ENCODE results near the gene SYT8. TPM values are rescaled to one million over a fixed set of nuclear protein-coding genes. Genes with fewer than 3 reads are reported as not detected.

Gene SYT8
- total RNA-seq, 1 donor from 2014 or later, result not detected

DNA sequence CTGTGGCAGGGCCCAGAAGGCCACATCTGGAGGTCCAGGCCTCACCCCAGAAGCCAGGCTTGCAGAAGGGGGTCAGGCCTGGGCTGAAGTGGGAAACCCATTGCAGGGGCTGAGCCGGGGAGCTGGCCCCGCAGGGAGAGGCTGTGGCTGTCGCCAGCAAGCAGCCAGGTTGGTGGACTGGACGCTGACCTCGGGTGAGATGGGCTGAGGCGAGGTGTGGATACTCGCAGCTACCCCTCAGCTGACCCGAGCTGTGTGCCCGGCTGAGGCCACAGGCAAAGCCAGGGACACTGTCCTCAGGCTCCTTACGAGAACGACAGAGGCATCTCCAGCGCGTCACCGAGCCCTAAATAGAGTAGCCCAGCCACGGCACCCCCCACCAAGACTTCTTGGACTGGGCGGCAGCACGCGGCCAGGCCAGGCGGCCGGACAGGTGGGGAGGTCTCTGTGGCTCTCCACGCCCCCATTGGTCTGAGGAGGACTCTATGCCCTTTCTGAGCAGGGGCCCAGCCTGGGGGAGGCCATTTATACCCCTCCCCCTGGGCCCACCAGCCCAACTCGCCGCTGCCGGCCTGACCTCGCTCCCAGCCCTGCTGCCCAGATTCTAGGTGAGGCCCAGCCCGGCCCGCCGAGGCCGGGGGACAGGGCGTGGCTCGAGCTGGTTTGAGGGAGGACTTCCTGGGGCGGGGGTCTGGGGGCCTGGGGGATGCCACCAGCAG, 3.8 kb downstream of the SYT8 start, which contains the start of gene TNNI2:
Gene TNNI2 (plus strand): TSS at position 556 of the 719 bp plus-strand sequence. CDS start 716 bp downstream, outside the sequence.
- no peak within 1 kb of the TSS for H3K4me3 Mint-ChIP-seq
- Histone ChIP-seq H3K9ac (no peak within 1 kb of the TSS), H3K27me3 (no peaks in the 10 kb centered on the region), H3K4me2 (no peak within 1 kb of the TSS), H3K4me3 (no peak within 1 kb of the TSS), H3F3A (ENCODE audit: low read depth) (no peaks in the 10 kb centered on the region), H3K4me1 (peaks cover 5% of the 10 kb centered on the region), H2AFZ (replicated peaks) (peak within 1 kb of the TSS; percentile 72), H4K20me1 (ENCODE audit: low read depth) (no peaks in the 10 kb centered on the region), H3K9me3 (ENCODE audit: low read depth) (no peaks in the 10 kb centered on the region), H3K27ac (no peak within 1 kb of the TSS), H3K79me2 (ENCODE audit: low read depth) (no peaks in the 10 kb centered on the region), H3K36me3 (no peaks in the 10 kb centered on the region)
- DNase-seq (ENCODE audit: low spot score), result no peak
- H3K4me1 Mint-ChIP-seq, result peaks cover 5% of the 10 kb centered on the region
- H3K27ac Mint-ChIP-seq, result no peak within 1 kb of the TSS
- no peaks in the 10 kb centered on the region for H3K9me3 Mint-ChIP-seq
- H3K36me3 Mint-ChIP-seq, result no peaks in the 10 kb centered on the region
- no peak for TF ChIP-seq EZH2phosphoT487 (IDR thresholded peaks at IDR 0.05)
- no peak for TF ChIP-seq EZH2 (IDR thresholded peaks at IDR 0.05)
- TF ChIP-seq, protein P1, sequence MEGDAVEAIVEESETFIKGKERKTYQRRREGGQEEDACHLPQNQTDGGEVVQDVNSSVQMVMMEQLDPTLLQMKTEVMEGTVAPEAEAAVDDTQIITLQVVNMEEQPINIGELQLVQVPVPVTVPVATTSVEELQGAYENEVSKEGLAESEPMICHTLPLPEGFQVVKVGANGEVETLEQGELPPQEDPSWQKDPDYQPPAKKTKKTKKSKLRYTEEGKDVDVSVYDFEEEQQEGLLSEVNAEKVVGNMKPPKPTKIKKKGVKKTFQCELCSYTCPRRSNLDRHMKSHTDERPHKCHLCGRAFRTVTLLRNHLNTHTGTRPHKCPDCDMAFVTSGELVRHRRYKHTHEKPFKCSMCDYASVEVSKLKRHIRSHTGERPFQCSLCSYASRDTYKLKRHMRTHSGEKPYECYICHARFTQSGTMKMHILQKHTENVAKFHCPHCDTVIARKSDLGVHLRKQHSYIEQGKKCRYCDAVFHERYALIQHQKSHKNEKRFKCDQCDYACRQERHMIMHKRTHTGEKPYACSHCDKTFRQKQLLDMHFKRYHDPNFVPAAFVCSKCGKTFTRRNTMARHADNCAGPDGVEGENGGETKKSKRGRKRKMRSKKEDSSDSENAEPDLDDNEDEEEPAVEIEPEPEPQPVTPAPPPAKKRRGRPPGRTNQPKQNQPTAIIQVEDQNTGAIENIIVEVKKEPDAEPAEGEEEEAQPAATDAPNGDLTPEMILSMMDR (IDR thresholded peaks at IDR 0.05), result no peak
- peaks cover 2% of the 10 kb centered on the region for H3K27me3 Mint-ChIP-seq (ENCODE audit: insufficient read depth, low read depth)

DNA sequence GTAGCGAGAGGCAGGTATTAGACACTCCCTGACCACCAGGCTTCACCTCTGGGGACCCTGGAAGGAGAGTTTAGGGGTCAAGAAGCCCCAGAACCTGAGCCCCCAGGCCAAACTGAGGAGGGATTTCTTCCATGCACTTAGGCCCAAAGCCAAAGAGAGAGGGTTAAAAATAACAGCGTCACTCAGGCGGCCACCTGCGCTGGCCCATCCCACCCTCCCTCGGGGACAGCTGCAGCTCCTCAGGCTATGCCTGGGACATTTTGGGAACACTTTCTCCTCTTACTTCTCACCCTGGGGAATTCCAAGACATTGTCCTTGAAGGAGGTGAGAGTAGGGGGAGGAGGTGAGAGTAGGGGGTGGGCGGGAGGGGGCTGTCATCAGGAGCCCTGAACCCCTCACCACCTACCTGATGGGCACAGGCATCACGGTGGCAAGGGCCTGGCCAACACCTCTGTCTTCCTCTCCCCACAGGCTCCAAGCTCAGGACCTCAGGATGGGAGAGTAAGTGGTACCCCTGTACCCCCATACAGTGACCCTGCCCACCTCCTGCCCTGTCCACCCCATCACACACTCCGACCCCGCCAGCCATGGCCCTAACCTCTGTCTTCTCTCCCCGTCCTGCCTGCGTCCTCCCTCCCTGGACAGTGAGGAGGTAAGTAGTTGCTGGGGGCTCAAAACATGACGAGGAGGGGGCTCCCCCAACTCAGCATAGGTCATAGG, 4.6 kb downstream of the SYT8 start:
- TF ChIP-seq EZH2 (IDR thresholded peaks at IDR 0.05) (no peak), EZH2phosphoT487 (IDR thresholded peaks at IDR 0.05) (no peak)
- TF ChIP-seq, protein P1 (IDR thresholded peaks at IDR 0.05), result no peak
- Histone ChIP-seq H3K4me2 (no peak overlapping the region), H3K79me2 (ENCODE audit: low read depth) (no peaks in the 10 kb centered on the region), H3K4me1 (peaks cover 5% of the 10 kb centered on the region), H3K36me3 (no peaks in the 10 kb centered on the region), H4K20me1 (ENCODE audit: low read depth) (no peaks in the 10 kb centered on the region), H3K27ac (no peak overlapping the region), H3K9ac (no peak overlapping the region), H3K4me3 (no peak overlapping the region), H3K27me3 (no peaks in the 10 kb centered on the region), H3F3A (ENCODE audit: low read depth) (no peaks in the 10 kb centered on the region), H3K9me3 (ENCODE audit: low read depth) (no peaks in the 10 kb centered on the region), H2AFZ (replicated peaks) (no peak overlapping the region)
- Mint-ChIP-seq H3K9me3 (no peaks in the 10 kb centered on the region), H3K4me3 (no peak overlapping the region), H3K27ac (no peak overlapping the region), H3K27me3 (ENCODE audit: insufficient read depth, low read depth) (peaks cover 2% of the 10 kb centered on the region), H3K36me3 (no peaks in the 10 kb centered on the region), H3K4me1 (peaks cover 5% of the 10 kb centered on the region)
- DNase-seq (ENCODE audit: low spot score), result no peak

DNA sequence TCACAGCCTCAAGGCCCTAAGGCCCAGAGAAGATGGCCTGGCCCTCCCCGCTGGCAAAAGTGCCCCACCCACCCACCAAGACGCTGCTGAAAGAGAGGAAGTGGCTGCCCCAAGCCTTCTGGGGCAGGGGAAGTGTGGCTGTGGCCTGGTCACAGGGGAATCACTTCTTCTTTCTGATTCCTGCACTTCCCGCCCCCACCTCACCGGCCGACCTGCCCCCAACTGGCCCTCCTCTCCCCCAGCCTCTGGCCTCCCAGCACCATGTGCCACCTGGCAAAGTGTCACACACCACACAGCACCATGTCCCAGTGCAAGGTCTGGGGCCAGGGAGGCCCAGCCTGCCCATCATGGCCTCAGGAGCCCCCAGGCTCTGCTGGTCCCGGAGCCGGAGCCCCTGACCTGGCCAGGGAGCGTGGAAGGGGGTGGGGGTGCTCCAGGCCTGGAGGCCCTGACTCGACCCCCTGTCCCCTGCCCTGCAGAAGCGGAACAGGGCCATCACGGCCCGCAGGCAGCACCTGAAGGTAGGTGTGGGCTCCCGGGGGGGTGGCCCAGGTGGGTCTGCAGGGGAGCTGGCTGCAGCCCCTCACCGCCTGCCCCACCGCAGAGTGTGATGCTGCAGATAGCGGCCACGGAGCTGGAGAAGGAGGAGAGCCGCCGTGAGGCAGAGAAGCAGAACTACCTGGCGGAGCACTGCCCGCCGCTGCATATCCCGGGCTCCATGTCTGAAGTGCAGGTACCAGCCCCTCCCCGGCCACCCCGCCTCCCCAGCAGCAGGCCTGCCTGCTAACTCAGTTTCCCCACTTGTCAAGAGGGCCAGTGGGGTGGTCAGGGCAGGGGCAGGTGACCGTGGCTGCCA, 5.4 kb downstream of the SYT8 start:
- no peak overlapping the region for H3K27ac Mint-ChIP-seq
- no peak for DNase-seq (ENCODE audit: low spot score)
- TF ChIP-seq EZH2 (IDR thresholded peaks at IDR 0.05) (no peak), EZH2phosphoT487 (IDR thresholded peaks at IDR 0.05) (no peak)
- TF ChIP-seq, protein P1 (IDR thresholded peaks at IDR 0.05), result no peak

More for the DNA sequence above, 5.4 kb downstream of the SYT8 start:
- H3K4me3 Mint-ChIP-seq, result no peak overlapping the region
- Histone ChIP-seq H3K9ac (no peak overlapping the region), H3K4me2 (no peak overlapping the region), H3K27ac (no peak overlapping the region), H2AFZ (replicated peaks) (no peak overlapping the region), H3K36me3 (no peaks in the 10 kb centered on the region), H3K9me3 (ENCODE audit: low read depth) (no peaks in the 10 kb centered on the region), H3K79me2 (ENCODE audit: low read depth) (no peaks in the 10 kb centered on the region), H3K27me3 (no peaks in the 10 kb centered on the region), H3K4me1 (peaks cover 5% of the 10 kb centered on the region), H3F3A (ENCODE audit: low read depth) (no peaks in the 10 kb centered on the region), H4K20me1 (ENCODE audit: low read depth) (no peaks in the 10 kb centered on the region), H3K4me3 (no peak overlapping the region)
- H3K36me3 Mint-ChIP-seq, result no peaks in the 10 kb centered on the region
- H3K27me3 Mint-ChIP-seq (ENCODE audit: insufficient read depth, low read depth), result no peaks in the 10 kb centered on the region
- no peaks in the 10 kb centered on the region for H3K9me3 Mint-ChIP-seq
- peaks cover 12% of the 10 kb centered on the region for H3K4me1 Mint-ChIP-seq

Measured in neural progenitor cell (in vitro differentiated cells).